Heart left ventricle (tissue), 13 donors: ENCODE measurements around the gene MAGI2.

Source experiments
- POLR2A ChIP-seq, 2 donors: fragments of 450-650 bp; IDR thresholded peaks; one replicate each; pipeline ENCODE4 v1.6.1; 2017; ENCODE audit warnings: antibody characterized with exemption in 2 of 2, mild to moderate bottlenecking in 2 of 2, moderate library complexity in 2 of 2
- TF ChIP-seq, protein P1 (sequence below), 12 donors: fragments of 200-600 bp; sonication (generic) in 4 of 12; IDR thresholded peaks; one replicate each; pipeline versions ENCODE4 v1.5.0 to v1.8.0; 2018 to 2022; ENCODE audit warnings: antibody characterized with exemption in 12 of 12, mild to moderate bottlenecking in 5 of 12
- donor health status: ischemic (EF 13 %, LVEDD 7.1; RV severe dilation, severe dysfunction).
- donor health status: DM: no; HTN: yes; CAD: no.
- donor health status: DM: no; HTN: no; CAD: no.
- donor health status: ischemic (EF 25% LVEDD 6.9; RV normal size, moderate dysfunction).
- donor health status: ischemic (EF 25% LVEDD 5.7; RV mildly dilated, moderate dysfunction).
- donor health status: ischemic (EF 35%, LVEDD 5.7; RV mildly dilated, moderate dysfunction).
- donor health status: nonischemic (EF 11% LVEDD 7.7; RV severe dilation, severe dysfunction).
- donor health status: DM: yes; HTN: yes; CAD: no.
- donor health status: PGD.
- donor health status: ischemic (EF 29% LVEDD 5.4; RV normal size, mild dysfunction).
- donor health status: nonischemic (EF 23%, LVEDD 6.1; RV moderate dilation, normal function).

DNA sequence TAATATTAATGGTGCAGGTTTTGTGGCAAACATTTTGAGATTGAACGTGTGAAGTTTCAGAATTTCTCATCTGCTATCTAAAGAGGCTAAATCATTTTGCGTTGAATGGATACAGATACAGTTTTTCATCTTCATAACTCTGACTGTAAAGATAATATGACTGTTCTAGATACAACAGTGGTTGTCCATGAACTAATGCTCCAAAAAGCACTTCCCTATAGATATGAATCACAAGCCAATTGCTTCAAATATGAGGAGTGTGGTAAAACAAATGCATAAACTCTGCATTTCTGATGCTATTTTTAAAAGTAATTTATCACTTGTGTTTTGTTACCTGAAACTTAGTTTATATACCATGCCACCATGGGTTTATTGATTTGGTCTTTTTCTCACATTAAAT, 750.1 kb downstream of the MAGI2 start:
- TF ChIP-seq, protein P1, sequence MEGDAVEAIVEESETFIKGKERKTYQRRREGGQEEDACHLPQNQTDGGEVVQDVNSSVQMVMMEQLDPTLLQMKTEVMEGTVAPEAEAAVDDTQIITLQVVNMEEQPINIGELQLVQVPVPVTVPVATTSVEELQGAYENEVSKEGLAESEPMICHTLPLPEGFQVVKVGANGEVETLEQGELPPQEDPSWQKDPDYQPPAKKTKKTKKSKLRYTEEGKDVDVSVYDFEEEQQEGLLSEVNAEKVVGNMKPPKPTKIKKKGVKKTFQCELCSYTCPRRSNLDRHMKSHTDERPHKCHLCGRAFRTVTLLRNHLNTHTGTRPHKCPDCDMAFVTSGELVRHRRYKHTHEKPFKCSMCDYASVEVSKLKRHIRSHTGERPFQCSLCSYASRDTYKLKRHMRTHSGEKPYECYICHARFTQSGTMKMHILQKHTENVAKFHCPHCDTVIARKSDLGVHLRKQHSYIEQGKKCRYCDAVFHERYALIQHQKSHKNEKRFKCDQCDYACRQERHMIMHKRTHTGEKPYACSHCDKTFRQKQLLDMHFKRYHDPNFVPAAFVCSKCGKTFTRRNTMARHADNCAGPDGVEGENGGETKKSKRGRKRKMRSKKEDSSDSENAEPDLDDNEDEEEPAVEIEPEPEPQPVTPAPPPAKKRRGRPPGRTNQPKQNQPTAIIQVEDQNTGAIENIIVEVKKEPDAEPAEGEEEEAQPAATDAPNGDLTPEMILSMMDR (IDR thresholded peaks at IDR 0.05) = no peak
- TF ChIP-seq POLR2A (IDR thresholded peaks at IDR 0.05) = no peak
